Activated CD4-positive, alpha-beta T cell treated with anti-CD3 and anti-CD28 coated beads, Interleukin-2, amount 50 U/mL, for 24 hours (primary cell): ENCODE measurements around the gene ZMAT3.
A peak's percentile ranks its signal among the peaks of the same experiment; 100 is the strongest.

Source experiments
- DNase-seq, 2 donors: peaks; one replicate each; pipeline ENCODE4 v3.0.0-alpha.2; 2020; ENCODE audit warnings: low read depth in 1 of 2, low spot score in 1 of 2

ZMAT3 gene

GRCh38 chr3:179027326-179027900 lies 44.2 kb downstream of the ZMAT3 start:
- no peak for DNase-seq

DNA sequence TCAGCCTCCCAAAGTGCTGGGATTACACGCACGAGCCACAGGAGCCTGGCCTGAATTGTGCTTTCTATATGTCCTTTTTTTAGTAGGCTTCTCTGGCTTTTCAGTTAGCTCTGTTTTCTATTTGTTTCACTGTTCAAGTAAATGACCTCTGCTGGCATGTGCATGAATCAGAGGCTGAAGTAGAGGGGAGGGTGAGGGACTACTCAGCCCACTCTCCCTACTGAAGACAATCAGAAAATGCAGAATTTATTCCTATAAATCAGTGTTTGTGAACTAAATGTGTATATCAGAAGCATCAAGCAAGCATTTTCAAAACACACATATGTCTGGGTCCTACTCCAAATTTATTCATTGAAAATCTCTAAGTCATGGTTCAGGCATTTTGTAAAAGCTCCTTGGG lies 45.0 kb downstream of the ZMAT3 start:
- DNase-seq, result no peak

DNA sequence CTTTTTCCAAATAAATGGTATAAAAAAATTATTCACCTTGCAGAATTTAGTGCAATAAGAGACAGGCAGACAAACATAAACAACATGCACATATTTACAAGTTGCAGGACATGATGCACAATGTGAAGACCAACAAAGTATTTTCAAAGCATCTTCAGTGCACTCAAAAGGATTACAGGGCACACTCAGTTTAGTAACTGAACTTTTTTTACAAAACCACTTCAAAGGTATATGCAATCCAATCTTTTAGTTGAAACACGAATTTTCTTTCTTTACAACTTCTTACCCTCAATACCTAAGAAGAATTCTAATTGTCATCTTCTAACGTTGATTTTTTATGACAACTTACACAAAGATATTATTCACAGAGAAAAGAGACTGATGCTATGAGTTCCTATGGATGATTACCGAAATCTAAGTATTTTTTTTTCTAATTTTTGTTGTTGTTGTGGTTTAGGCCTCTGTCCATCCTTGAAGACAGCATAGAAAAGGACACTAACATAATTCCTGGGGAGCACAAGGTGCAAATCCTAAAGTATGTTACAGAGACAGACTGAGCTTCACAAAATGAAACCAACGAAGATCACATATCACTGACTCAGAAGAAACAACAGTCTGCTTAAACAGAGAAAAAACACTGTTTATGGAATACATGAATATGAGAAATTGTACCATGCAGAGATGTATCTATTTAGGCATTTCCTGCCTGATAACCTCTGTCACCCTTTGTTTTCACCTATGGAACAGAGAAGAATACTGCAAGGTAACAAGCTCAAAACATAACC lies 50.3 kb downstream of the ZMAT3 start:
- DNase-seq, result no peak

- DNase-seq, result no peak
Observed at GRCh38 chr3:179020112-179020511, 51.5 kb downstream of the ZMAT3 start.

DNA sequence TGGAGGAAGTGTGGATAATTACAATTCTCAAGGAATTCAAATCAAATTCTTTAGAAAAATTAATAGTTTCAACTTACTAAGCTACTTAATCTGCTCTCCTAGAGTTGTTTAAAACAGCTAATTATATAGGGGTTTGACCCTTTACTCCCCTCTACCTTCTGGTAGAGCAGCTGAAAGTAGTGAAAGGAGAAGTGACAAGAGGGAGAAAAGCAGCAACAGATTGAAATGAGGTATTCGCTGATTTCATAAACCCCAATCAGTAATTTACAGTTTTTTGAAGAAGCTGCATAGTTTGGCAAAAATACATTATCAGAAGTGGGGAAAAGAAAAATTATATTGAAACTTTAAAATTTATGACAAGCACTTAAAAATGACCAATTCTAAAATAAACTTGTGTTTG lies 52.8 kb downstream of the ZMAT3 start:
- no peak for DNase-seq

- DNase-seq, result no peak
Observed at GRCh38 chr3:179016979-179017670, 54.5 kb downstream of the ZMAT3 start.

- DNase-seq, result peak in 1 of 2 donors; percentile 76
Observed at GRCh38 chr3:179015551-179016020, 56.0 kb downstream of the ZMAT3 start.

GRCh38 chr3:179005706-179006105 lies 65.9 kb downstream of the ZMAT3 start:
- DNase-seq, result no peak

- no peak for DNase-seq
Observed at GRCh38 chr3:179005213-179005612, 66.4 kb downstream of the ZMAT3 start.

- DNase-seq, result no peak
Observed at GRCh38 chr3:179000659-179001058, 71.0 kb downstream of the ZMAT3 start.

DNA sequence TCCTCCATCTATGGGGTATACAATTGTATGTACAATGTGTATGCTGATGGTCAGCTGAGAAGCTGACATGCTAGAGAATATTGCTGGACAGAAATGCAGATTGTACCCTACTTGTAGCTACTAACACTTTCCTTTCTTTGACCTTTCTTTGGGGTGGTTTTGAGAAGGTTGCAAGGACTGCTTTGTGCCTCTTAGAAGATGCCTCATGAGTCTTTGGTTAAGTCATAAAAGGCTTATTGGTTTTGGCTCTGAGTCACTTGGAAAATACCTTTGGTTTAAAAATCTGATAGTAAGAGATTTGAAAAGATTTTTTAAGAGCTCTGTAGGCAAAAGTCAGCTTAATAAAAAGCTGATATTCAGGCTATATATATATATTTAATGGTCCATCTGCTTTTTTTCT lies 71.5 kb downstream of the ZMAT3 start:
- no peak for DNase-seq

DNA sequence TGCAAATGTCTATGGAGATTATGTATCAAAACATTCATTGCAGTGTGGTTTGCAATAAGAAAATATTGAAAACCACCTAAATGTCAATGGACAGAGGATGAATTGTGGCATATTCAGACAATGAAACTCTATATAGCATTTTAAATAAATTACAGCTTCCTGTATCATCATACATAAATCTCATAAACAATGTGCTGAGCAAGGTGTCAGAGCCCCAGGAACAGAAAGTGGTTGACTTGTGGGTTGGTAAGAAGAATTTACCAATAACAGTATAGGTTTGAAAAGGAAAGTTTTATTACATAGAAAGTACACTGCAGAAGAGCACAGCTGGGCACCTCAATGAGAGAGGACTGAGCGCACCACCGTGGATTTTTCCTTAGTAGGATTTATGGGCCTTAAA lies 75.2 kb downstream of the ZMAT3 start:
- no peak for DNase-seq

DNA sequence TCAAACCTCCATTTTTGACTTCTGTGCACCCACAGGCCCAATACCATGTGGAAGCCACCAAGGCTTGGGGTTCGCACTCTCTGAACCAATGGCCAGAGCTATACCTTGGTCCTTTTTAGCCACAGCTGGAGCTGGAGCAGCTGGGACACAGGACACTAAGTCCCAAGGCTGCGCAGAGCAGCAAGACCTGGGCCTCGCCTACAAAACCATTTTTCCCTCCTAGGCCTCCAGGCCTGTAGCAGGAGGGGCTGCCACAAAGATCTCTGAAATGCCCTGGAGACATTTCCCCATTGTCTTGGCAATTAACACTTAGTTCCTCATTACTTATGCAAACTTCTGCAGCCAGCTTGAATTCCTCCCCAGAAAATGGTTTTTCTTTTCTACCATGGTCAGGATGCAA lies 81.3 kb downstream of the ZMAT3 start:
- DNase-seq, result no peak

DNA sequence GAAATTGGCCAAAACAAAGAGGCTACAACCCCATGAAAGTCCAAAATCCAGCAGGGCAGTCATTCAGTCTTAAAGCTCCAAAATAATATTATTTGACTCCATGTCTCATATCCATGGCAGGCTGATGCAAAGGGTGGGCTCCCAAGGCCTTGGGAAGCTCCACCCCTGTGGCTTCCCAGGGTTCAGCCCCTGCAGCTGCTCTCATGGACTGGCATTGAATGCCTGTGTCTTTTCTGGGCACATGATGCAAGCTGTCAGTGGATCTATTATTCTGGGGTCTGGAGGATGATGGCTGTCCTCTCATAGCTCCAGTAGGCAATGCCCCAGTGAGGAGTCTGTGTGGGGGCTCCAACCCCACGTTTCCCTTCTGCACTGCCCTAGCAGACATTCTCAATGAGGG lies 81.8 kb downstream of the ZMAT3 start:
- DNase-seq, result no peak

DNA sequence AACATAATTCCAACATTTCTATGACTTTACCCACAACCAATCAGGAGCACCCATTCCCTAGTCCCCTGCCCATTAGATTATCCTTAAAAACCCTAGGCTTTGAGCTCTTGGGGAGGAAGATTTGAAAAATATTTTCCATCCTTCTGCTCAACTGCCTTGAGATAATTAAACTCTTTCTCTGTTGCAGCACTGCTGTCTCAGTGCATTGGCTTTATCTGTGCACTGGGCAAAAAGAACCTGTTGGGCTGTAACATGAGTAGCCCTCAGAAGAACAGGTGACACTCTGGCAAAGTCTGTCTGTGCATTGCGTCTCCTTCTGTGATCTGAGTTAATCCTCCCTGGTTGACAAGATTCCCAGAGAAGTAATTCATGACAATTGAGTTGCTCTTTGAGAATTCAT lies 83.9 kb downstream of the ZMAT3 start:
- no peak for DNase-seq

GRCh38 chr3:178986456-178986855 lies 85.2 kb downstream of the ZMAT3 start:
- no peak for DNase-seq

DNA sequence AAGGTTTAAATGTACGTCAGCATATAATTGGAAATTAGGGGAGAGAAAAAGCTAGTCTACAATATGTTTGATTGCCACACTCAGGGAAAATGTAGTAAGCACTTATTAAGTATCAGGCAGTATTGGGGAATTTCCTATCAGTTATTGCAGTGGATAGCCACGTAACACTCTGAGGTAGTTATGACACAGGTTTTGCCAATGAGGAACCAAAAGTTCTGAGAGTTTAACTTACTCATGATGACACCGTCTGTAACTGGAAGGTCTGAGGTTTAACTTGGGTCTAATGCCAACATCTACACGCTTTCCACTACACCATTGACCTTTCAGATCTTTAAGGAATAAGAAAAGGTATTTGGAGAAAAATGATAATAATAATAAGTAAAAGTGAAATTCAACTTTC lies 89.5 kb downstream of the ZMAT3 start:
- DNase-seq, result no peak

DNA sequence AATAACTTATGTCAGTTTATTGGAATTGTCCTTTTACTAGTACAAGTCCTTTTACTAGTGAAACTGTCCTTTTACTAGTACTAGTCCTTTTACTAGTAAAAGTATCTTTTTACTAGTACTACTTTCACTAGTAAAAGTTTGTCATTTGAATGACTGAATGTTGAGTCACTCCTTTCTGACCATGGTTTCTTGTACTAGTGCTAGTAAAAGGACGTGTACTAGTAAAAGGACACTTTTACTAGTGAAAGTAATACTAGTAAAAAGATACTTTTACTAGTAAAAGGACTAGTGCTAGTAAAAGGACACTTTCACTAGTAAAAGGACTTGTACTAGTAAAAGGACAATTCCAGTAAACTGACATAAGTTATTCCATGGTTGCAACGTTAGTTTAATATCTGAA lies 96.3 kb downstream of the ZMAT3 start:
- DNase-seq, result no peak

- no peak for DNase-seq
Observed at GRCh38 chr3:178971614-178972013, 100.0 kb downstream of the ZMAT3 start.

GRCh38 chr3:178969004-178969700 lies 102.5 kb downstream of the ZMAT3 start:
- no peak for DNase-seq
